C4-2B (cell line): ENCODE results near the gene CSGALNACT2.

ENCODE experiments used
- ZFX ChIP-seq: fragments of 450-650 bp; IDR thresholded peaks from 2 replicates; pipeline ENCODE4 v1.6.1; 2017
- TF ChIP-seq, protein P1 (sequence below): fragments of 450-650 bp; conservative IDR thresholded peaks from 2 replicates; pipeline ENCODE4 v1.5.1; 2017; ENCODE audit warnings: mild to moderate bottlenecking

DNA sequence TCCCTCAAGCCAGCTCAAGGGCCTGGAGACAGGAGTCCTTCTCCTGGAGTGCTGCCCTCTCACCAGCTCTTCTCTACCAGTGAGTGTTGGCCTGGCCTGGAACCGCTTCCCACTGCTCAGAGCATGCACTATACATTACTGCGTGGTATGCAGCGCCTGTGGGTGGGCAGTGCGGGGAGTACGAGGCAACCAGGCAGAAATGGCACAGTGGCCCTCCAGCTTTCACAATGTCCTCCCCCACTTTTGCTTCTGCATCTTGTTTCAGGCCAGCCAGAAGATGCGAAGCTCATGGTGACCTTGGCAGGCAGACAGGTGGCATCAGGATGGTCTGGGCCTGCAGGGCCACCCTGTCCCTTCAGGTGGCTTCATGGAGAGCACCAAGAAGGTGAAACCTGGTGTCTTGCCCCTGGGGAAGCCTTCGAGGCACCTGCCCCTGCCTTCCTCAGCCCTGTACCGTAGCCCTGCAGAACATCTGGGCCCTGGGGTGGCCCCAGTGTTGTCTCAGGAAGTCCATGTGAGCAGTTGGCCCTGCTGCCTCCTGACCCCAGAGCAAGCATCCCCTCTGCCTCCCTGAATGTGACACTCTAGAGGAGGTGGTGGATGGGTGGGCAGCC, 92.8 kb downstream of the CSGALNACT2 start:
- TF ChIP-seq, protein P1, sequence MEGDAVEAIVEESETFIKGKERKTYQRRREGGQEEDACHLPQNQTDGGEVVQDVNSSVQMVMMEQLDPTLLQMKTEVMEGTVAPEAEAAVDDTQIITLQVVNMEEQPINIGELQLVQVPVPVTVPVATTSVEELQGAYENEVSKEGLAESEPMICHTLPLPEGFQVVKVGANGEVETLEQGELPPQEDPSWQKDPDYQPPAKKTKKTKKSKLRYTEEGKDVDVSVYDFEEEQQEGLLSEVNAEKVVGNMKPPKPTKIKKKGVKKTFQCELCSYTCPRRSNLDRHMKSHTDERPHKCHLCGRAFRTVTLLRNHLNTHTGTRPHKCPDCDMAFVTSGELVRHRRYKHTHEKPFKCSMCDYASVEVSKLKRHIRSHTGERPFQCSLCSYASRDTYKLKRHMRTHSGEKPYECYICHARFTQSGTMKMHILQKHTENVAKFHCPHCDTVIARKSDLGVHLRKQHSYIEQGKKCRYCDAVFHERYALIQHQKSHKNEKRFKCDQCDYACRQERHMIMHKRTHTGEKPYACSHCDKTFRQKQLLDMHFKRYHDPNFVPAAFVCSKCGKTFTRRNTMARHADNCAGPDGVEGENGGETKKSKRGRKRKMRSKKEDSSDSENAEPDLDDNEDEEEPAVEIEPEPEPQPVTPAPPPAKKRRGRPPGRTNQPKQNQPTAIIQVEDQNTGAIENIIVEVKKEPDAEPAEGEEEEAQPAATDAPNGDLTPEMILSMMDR: no peak
- no peak for TF ChIP-seq ZFX
